GM23338 (cell line): ENCODE results near the gene ASPRV1.

Source experiments
- CTCF ChIP-seq, 2 experiments: fragments of 200-600 bp in 1 of 2; sonication (generic) in 1 of 2; conservative IDR thresholded peaks; 2 replicates each; pipeline versions ENCODE4 v1.5.1 to v1.6.1; 2016 to 2017; ENCODE audit warnings: antibody characterized with exemption in 2 of 2, low read depth in 2 of 2, mild to moderate bottlenecking in 2 of 2, moderate library complexity in 1 of 2
- EZH2 ChIP-seq: fragments of 200-600 bp; sonication (generic); IDR thresholded peaks from one replicate; pipeline ENCODE4 v1.8.0; 2017; ENCODE audit warnings: antibody characterized with exemption, mild to moderate bottlenecking, low read depth; ENCODE audit not compliant: unreplicated experiment
- EZH2phosphoT487 ChIP-seq: fragments of 200-600 bp; sonication (generic); IDR thresholded peaks from one replicate; pipeline ENCODE4 v1.8.1; 2018; ENCODE audit warnings: antibody characterized with exemption; ENCODE audit not compliant: unreplicated experiment
- POLR2AphosphoS5 ChIP-seq: IDR thresholded peaks from 2 replicates; pipeline ENCODE4 v1.6.1; 2016; ENCODE audit warnings: antibody characterized with exemption, low read depth
- REST ChIP-seq: IDR thresholded peaks from one replicate; pipeline ENCODE4 v1.6.1; 2018; ENCODE audit warnings: antibody characterized with exemption; ENCODE audit not compliant: unreplicated experiment
- ZNF114 ChIP-seq: fragments of 250-450 bp; sonication (Bioruptor Pico); IDR thresholded peaks from 2 replicates; pipeline ENCODE4 v1.5.0; 2020; ENCODE audit warnings: mild to moderate bottlenecking, moderate library complexity

GRCh38 chr2:69979902-69980807, 18.7 kb upstream of the ASPRV1 start:
- TF ChIP-seq CTCF (conservative IDR thresholded peaks at IDR 0.05; ENCODE audit: low read depth in 2 of 2) = no peak
- TF ChIP-seq EZH2phosphoT487 = no peak
- no peak for TF ChIP-seq EZH2
- no peak for TF ChIP-seq POLR2AphosphoS5
- no peak for TF ChIP-seq REST
- TF ChIP-seq ZNF114 (CRISPR knock-in tag) = no peak
